HG02610 (cell line): ENCODE measurements around the gene TBC1D22A.
"Not testable (repeated sequence)": the region's sequence is repeated elsewhere in the genome, so short reads cannot be mapped to it uniquely, and the experiment has no call there.

ENCODE experiments used
- ATAC-seq: cut with Tn5 transposase; IDR thresholded peaks from one replicate; pipeline ENCODE4 v1.9.1; 2021; ENCODE audit warnings: mild to moderate bottlenecking, moderate library complexity; ENCODE audit not compliant: unreplicated experiment

TBC1D22A gene

DNA sequence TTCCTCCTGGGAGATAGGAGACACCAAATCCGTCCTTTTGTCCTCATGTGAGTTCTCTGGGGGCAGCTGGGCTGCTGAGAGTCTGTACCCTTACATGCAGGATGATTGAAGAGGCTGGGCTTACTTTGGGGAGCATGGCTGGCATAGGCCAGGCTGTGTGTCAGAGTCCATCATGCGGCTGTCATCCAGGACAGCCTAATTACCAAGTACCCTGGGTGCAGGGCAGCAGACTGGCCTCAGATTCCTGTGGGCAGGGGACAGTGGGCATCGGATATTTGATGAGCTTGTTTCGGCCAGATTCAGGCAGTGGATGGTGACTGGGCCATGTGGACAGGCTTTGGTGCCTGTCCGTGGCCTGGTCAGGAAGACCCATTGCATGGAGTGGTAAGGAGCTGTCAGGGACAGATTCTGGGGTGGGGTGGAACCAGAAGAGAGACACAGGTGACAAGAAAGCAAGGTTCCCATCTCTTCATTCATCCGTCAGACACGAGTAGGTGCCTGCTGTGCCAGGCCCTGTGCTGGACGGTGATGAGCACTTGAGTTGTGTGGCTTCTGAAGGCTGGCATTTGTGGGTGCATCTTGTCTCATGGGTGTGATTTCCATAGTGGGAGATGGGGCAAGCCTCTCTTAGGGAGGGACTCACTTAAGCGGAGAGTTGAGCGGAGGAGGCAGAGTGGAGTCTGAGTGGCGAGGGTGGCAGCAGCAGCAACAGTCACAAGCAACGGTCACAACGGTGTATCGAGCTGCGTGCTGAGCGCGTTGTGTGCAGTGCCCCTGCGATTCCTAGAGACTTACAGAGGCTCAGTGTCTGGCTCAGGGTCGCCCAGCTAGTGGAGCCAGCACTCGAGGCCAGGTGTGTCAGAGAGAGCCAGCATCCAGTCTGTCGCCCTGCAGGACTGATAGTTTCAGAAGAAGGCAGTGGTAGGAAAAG is 48.7 kb downstream of the TBC1D22A start:
- ATAC-seq, result no peak

DNA sequence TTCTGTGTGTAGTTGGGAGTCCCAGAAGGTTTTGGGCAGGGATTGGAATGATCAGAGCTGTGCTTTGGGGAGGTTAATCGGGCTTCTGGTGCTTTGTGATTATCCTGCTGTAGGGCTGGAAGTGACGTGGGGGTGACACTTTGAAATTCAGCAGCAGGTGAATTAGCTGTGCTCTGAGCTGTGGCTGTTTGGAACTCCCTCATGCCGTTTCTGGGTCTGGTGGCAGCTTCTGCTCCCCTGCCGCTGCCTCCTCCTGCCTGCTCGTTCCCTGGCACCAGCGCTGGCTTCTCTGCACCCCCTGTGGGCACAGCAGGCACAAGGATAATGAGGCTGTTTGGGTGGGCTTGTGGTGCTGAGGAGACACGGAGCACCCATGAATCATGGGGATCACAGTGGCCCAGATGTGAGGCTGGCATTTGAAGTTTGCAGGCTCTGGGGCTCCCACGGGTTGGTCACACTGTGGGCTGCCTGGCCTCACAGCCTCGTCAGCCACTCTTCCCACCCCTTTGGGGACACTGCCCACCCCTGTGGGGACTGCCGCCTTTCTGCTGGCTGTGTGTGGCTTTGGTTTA is 49.7 kb downstream of the TBC1D22A start:
- ATAC-seq, result no peak

DNA sequence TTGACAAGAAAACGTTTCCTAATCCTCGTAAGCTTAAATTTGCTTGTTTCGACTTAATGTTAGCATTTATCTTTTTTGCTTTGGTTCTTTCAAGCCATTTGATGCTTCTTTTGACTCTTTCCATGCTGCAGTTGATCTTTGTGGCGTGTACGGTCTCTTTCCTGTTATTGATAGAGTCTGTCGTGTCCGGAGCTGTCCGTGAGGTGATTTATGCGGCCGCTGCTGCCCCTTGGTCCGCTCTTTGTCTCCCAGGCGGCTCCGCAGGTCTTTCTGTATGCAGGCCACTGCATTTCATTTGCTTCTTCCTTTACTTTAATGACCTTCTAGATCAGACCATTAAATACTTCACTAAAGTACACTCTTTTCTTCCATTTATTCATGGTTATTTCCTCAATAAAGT is 50.3 kb downstream of the TBC1D22A start:
- no peak for ATAC-seq

DNA sequence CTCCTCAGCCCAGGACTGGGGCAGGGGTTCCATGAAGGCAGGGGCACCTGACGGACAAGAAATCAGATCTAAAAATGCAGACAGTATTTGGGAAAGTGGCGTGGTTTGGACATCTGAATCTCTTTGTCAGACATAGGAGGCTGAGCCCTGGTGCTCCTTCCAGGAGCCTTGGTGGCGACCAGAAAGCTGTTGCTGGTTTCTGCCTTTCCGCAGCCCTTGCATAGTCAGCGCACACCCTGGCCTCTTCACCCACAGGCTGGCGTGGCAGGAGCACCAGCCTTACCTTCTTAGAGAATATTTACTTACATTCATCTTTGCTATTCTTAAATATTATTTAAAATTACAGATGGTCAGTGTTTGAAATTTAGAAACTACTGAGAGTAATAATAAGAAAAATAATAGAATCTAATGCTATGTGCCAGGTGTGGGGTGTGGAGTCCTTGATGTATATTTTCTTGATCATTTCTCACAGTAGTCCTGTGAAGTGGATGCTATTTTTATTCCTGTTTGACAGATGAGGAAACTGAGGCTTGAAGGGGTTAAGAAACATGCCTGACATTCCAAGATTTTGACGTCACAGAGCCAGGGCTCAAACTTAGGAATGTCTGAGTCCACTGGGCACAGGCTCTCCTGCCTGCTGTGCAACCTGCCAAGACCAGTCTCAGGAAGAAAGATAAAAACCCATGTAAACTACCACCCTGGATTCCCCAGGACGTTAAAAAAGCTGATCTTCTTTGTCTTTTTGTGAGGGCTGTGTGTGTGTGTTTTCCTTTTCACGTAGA is 51.6 kb downstream of the TBC1D22A start:
- no peak for ATAC-seq

DNA sequence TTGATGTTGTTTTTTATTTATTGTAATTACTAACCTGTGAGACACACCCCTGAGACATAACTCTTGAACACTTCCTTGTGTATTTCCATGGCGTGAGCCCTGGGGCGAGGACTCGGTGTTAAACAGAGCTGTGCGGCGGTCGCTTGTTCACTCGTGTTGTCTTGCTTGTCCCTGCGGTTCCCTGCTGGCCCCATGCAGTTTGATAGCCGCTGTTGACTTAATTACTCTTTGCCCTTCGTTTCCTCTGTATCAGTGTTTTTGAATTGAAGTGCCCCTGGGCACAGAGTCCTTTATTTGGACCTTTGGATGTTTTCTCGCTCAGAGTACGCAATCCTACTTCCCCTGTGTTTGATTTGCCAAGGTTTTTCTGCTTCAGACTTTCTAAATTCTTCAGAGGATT is 52.7 kb downstream of the TBC1D22A start:
- no peak for ATAC-seq

DNA sequence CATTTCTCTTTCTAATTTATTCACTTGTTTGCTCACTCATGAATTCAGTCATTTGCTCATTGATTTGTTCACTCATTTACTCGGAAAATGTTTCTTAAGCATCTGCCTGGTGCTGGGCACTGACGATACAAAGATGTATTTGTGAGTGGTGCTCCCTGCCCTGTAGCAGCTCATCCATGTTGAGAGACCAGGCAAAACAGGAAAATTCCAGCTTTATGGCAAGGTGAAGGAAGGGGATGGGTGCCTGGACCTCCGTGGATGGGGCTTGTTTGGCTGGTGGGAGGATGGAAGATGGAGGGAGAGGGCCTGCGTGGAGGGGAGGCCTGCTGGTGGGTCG is 53.1 kb downstream of the TBC1D22A start:
- ATAC-seq, result no peak

DNA sequence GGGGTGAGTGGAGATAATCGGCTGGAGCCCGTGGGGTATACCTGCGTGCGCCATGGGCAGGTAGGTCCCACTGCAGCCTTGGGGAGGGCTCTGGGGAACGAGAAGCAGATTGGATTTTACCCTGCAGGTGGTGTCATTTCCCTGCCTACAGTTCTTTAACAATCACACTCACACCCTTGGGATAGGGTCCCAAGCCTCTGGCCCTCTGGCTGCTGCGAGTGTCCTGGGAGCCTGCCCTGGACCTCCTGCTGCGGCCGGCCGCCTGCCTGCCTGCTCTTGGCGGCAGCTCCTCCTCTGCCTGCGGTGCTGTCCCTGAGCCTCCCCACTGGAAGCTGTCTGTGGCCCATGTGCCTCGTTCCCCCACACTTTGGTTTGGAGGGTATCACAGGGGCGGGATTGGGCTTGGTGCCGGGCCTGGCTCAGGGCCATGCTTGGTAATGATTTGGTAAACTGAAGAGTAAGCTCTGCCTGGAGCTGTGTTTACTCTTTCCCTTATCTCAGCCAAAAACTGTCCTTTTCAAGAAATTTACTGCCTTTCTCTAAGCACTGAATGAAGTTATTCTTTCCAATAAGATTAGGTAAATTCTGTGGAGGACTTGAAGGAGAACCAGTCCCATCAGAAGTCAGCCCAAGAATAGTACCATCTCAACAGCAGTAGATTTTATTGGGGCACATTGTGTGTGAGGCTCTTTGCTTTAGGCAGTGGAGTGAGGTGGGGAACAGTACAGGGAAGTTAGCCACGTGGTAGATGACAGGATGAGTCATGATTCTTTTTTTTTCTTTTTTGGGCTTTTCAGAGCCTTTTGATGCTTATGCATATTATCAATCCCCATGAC is 53.7 kb downstream of the TBC1D22A start:
- no peak for ATAC-seq

DNA sequence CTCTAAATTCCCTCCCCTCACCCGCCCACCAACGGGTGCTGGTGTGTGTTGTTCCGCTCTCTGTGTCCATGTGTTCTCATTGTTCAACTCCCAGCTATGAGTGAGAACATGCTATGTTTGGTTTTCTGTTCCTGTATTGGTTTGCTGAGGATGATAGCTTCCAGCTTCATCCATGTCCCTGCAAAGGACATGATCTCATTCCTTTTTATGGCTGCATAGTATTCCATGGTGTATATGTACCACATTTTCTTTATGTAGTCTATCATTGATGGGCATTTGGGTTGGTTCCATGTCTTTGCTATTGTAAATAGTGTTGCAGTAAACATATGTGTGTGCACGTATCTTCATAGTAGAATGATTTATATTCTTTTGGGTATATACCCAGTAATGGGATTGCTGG is 54.9 kb downstream of the TBC1D22A start:
- ATAC-seq, result not testable (repeated sequence)

DNA sequence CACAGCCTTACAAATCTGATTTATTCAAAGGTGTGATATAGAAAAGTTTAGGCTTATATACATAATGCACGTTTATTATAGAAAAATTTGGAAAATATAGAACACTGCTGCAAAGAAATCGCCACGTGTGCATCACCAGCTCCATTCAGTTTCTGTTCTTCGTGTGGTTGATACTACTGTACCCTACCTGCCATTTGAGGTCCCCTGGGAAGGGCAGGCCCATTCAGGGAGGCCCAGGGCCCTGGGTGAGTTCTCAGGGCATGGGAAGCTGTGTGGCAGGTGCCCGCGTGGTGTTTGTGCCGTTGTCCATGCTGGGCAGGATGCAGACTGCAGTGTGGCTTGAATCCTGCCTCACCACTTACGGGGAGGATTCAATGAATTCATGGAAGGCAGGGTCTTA is 60.8 kb downstream of the TBC1D22A start:
- ATAC-seq, result no peak

DNA sequence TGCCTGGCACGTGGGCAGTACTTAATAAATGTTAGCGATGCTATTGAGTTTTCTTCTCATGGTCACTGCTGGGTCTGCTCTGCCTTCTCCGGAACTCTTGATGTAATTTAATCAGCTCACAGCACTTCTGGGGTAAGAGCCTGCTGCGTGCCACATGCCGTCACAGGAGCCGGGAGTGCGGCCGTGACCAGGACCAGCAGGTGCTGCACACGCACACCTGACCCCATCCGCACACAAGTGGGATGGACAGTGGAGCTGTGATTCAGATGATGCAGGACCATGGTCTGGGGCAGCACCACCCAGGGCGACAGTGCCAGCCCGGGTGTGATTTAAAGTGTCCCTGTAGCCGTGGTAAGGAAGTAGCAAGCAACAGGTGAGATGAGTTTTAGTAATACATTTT is 61.2 kb downstream of the TBC1D22A start:
- ATAC-seq, result no peak

DNA sequence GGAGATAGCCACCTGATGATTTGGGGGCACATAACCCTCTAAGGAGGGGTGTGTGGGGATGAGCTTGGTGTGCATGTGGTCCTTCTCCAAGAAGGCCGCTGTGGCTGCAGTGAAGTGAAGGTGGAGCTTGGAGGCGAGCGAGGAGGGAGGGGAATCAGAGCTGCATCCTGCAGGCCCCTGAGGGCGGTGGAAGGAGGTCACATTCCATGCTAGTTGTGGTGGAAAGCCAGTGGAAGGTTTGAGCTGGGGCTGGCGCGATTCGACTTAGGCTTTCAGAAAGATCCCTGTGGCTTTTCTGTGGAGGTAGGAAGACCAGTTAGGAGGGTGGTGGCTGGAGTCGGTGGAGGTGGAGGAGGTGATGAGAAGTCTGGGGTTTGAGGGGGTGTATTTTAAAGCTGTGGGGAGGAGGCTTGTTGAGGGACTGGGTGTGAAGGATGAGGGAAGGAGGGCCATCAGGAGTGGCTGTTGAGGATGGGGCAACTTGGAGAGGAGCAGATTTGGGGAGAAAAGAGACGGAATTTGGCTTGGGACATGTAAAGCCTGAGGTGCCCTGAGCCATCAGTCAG is 62.0 kb downstream of the TBC1D22A start:
- no peak for ATAC-seq

DNA sequence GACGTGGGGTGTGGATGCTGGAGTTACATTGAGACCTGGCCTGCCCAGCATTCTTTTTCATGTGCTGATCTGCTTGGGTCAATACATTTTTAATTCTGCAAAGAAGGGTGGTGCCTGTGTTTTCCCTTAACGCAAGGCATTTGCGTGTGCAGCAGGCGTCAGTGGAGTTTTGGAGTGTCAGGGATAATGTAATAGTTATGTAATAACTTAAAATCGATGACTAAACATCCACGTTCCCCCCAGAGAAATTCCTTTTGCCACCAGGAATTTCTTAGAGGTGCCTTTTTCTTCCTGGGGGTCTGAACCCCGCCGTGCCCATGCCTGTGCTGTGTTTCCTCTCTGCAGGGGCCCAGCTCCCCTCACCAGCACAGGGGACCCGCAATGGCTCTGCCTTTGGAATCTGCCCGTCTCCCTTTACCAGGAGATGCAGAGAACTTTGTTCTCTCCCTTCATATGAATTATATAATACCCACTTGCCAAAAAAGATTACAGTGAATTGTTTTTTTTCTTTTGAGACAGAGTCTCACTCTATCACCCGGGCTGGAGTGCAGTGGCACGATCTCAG is 62.6 kb downstream of the TBC1D22A start:
- ATAC-seq, result no peak

DNA sequence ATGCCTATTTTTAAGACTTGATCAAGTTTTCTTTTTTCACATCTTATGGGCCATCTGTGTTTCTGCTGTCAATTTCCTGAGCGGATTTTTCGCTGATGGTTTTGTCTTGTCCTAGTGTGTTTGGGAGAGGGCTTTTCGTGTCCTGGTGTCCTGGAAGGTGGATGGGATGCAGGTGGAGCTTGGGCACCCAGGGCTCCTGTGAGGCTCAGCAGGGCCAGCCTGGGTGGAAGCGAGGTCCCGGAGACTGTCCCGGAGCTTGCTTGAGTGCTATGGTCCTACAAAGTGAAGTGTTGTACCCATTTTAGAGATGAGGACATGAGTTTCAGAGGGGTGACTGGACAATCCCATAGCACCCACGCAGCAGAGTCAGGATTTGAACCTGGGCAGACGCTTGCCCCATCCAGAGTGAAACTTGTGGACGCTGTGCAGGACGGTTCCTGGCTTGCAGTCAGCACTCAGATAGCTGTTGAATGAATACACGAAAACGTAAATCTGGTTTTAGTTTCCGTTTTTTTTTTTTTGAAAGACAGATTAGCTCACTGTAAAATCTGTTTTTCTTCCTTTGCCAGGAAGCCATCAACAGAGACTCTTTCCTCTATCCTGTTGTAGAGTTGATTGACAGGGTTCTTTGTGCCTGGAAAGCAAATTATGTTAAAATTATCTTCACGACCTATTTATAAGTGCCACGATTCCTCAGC is 64.1 kb downstream of the TBC1D22A start:
- ATAC-seq, result no peak

DNA sequence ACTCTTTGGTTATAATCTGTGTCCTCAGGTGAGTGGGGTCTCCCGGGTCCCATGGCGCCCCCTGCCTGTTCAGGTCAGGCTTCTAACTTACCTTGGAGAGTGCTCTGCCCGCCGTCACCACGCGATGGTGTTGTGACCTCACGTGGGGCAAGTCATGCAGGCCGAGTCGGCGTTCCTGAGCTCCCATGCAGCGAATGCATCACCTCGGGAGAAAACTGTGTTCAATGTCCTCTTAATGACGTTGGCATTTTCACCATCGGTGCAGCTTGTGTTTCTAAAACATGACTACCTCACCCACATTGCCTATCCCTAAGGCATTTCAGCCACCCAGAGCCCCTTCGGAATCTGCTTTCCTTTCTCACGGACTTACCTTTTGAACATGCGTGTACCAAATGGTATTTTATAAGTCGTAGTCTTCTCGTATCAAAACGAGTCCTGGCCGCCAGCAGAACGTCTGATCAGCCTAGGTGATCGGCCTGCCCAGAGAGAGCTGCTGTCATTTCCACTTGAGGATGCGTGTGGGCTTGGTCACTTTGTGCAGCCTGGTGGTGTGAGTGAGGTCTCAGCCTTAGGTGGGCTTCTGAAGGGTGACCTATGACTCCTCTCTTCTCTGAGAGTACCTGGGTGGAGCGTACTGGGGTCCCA is 64.8 kb downstream of the TBC1D22A start:
- no peak for ATAC-seq

DNA sequence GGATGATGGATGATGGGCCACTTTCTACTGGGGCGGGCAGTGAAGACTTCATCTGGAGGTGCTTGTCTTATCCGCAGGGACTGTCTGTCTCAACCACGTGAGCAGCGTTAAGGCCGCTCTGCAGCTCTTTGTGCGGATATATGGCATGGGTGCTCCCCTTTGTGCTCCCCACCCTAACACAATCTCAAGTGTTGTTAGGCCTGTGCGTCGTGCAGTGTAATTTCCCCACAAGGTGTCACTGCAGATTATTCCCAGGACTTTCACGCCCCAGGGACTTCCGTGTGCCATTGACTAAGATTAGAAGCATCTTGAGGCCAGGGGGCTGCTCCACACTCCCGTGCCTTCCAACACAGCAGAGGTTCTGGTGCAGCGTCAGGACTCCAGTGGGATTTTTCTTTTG is 65.3 kb downstream of the TBC1D22A start:
- ATAC-seq, result no peak

DNA sequence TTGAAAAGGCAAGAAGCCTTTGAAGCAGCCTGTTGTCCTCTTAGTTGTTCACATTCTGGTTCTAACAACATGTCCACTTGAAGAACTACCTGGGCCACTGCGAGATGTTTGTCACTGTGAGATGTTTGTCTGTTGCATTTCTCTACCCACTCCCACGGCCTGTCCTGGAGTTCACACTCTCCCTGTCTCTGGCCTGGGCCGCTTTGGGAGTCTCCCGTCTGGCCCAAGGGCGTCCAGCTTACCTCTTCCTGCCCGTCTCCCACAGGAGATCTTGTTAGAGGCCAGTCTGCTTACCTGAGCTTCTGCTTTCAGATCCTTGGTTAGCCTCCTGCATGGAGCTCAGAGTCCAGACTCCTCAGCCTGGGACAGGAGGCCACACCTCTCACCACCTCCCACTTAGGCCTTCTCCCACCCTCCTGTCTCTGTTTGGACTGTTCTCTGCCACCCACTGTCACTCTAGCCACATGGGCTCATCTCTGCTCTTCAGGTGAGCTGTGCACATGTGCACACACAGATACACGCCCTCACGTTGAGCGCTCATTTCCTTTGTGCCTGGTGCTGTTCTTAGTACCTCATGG is 66.0 kb downstream of the TBC1D22A start:
- no peak for ATAC-seq

DNA sequence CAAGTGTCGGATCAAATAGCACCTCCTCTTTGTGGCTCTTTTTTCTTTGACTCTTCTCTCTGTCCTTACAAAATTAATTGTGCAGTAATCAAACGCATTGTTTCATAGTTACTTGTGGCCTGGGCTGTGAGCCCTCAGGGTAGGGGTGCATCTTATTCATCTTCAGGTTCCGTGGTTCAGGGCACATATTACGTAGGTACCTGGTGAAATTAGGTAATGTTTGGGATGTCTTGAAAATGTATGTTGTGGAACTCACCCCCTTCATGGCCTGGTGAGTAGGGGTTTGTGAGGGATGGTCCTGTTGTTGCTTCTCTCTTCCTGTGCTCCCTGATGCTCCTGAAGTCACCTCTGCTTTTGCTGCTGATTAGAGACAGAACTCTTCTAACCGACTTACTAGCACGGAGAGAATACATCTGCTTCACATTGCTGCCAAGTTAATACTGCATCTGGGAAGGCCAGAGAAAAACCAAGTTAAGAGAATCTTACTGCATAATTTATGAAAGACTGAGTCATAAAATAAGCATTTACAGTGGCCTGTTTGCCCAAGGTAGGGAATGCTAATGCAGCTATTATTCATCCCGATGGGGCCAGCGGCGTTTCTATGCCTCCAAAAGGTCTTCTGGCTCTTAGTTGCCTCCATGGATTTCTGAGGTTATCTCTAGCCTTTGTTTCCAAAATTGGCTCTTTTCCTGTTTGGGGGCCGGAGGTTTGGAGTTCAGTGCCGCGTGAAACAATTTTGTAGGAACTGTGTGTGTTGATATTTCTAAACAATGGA is 66.9 kb downstream of the TBC1D22A start:
- ATAC-seq, result no peak
